CD4-positive, alpha-beta T cell treated with Interleukin-15 for 1 hour (primary cell): ENCODE results near the gene GALNT17.
"Not testable (repeated sequence)": the region's sequence is repeated elsewhere in the genome, so short reads cannot be mapped to it uniquely, and the experiment has no call there.

ENCODE experiments used
- DNase-seq: peaks from one replicate; pipeline ENCODE4 v3.0.0-alpha.2; 2020

Gene GALNT17

GRCh38 chr7:71237945-71238344, 106.0 kb downstream of the GALNT17 start:
- no peak for DNase-seq

DNA sequence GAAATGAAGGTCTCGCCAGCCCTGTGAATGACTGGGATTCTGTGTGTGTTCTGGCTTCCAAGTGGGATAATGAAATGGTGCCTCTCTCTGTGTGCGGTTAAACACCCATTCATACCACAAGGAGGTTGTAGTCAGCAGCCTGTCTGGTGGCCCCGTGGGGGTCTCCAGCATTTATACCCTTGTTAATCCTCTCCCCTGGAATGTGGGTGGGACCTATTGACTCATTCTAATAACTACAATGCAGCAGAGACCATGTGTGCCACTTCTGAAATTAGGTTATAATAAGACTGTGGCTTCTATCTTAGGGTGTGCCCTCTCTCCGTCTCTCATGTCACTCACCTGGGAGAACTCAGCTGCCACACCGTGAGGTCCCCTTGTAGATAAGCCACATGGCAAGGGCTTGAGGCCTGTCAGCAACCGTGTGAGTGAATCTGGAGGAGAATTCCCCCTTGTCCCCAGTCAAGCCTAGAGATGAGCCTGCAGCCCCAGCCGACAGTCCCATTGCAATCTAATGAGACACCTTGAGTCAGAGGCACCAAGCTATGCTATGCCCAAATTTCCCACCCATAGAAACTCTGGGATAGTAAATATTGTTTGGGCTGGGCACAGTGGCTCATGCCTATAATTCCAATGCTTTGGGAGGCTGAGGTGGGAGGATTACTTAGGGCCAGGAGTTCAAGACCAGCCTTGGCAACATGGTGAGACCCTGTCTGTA, 106.8 kb downstream of the GALNT17 start:
- DNase-seq: no peak

DNA sequence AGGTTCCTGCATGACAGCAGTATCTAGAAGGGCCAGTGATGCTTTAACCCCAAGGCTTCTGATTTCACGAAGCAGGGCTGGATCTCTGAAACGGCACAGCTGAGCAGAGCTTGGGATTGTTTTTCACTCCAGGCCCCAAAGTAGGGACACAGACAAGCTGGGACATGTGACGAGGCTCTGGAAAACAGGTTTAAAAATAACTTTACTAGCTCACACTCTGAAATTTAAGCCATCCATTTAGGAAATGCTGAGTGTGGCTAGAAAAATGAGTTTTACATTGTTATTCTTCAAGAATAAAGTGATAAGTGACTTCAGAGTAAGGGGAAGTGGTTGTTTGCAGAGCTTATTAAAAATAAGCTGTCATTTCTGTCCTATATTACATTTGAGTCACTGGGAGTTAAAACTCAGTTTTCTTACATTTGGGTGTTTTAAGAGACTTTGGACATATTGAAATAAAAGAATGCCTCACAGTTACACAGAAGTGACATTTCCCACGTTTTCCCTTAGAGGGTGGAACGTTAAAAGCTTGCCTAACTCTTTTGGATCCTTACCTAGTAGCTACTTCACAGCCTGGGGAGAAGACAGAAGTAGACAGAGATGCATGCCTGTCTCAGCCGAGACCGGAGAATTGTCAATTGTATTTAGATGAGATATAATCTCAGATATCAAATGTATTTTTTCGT, 107.8 kb downstream of the GALNT17 start:
- DNase-seq: no peak

- no peak for DNase-seq
Observed at GRCh38 chr7:71243736-71244410, 111.9 kb downstream of the GALNT17 start.

DNA sequence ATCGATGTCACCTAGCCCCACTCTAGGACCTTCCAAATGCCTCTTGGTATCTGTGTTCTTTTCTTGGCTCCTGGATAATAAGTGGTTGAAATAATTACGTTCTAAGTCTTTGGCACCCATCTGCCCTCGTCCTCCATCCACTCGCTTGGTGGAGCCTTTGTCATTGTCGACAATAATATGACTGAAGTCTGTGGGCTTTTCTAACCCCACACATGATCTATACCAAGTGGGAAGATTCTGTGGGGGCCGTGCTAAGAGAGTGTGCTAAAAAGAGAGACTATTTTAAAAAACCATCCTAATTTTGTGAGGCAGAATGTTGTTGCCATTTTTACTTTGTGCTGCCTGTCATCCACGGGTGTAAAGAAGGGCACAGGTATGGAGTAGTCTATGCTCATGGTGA, 113.1 kb downstream of the GALNT17 start:
- no peak for DNase-seq

- DNase-seq: no peak
Observed at GRCh38 chr7:71251706-71252105, 119.8 kb downstream of the GALNT17 start.

GRCh38 chr7:71254751-71255150, 122.8 kb downstream of the GALNT17 start:
- no peak for DNase-seq

DNA sequence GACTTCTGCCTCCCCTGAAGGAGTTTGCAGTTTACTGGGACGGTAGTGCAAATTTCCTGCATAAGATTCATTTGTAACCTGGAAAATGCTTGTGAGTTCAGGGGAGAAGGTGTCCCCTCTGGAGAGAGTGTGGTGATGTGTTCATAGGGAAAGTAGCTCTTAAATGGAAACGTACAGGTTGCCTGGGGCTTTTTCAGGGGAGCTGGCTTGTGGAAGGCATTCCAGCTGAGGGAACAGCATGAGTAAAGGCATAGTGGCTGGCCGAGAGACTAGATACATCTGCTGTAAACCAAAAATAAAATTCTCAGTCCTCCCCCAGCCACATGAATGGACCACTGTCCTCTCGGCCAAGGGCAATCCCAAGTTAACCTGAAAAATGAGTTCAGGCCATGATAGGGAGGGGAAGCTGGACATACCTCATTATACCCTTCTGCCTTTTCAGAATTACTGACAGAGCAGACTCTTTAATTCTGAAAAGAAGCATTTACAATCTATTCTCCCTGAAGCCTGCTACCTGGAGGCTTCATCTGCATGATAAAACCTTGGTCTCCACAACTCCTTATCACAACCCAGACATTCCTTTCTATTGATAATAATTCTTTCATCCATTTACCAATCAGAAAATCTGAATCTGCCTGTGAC, 123.7 kb downstream of the GALNT17 start:
- no peak for DNase-seq

DNA sequence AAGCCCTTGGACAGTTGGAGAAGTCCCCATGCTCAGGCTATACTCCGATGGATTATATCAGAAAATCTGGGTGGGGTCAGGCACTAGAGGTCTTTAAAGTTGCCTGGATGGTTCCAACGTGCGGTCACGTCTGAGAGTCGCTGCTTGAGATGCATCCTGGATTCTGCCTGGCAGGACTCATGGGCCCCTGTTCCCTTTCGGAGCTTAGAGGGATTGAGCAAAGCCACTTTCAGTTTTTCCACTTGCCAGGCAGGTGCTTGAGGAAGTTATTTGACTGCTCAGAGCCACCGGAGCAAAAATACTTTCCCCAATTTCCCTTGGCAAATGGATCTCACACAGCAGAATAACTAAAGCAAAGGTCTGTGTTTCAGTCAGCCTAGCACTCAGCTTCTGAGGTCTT, 129.1 kb downstream of the GALNT17 start:
- DNase-seq: no peak

- DNase-seq: not testable (repeated sequence)
Observed at GRCh38 chr7:71262834-71263233, 130.9 kb downstream of the GALNT17 start.

GRCh38 chr7:71264005-71264404, 132.1 kb downstream of the GALNT17 start:
- no peak for DNase-seq

GRCh38 chr7:71266912-71267311, 135.0 kb downstream of the GALNT17 start:
- no peak for DNase-seq

DNA sequence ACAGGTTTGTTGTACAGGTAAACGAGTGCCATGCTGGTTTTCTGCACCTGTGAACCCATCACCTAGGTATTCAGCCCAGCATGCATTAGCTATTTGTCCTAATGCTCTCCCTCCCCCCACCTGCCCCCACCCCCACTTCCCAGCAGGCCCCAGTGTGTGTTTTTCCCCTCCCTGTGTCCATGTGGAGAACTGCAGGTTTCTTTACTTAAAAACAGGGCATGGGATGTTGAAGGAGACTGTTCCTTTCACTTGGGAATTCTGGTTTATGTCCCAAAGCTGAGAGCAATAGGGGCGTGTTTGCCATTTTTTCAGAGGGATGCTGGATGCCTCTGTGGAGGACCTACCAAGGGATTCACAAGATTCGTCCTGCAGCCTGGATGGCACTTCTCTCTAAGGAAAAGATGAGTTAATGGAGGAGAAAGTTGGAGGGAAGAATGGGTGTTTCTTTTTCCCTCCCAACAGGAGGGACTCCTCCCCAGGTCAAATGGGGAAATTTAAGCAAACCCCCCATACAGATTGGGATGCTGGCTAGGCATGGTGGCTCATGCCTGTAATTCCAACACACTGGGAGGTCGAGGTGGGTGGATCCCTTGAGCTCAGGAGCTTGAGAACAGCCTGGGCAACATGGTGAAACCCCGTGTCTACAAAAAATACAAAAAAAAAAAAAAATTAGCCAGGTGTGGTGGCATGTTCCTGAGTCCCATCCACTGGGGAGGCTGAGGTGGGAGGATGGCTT, 136.0 kb downstream of the GALNT17 start:
- DNase-seq: no peak

GRCh38 chr7:71270558-71270957, 138.6 kb downstream of the GALNT17 start:
- no peak for DNase-seq

DNA sequence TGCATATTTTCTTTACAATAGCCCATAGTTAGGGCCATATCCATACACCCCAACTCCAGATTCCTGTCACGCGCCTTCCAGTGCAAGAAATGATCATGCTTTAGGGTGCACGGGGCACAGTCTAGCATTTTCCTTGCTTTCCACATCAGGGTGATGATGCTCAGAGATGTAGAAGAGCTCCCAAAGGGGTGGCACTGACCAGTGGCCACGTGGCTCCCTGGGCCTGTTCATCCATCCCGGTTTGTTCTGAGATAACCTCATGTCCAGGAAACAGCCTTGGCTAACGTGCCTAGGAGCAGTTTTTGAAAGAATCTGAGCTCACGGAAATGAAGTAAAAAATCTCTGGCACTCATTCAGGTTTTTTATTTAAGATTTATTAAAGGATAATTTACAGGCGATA, 139.3 kb downstream of the GALNT17 start:
- no peak for DNase-seq

DNA sequence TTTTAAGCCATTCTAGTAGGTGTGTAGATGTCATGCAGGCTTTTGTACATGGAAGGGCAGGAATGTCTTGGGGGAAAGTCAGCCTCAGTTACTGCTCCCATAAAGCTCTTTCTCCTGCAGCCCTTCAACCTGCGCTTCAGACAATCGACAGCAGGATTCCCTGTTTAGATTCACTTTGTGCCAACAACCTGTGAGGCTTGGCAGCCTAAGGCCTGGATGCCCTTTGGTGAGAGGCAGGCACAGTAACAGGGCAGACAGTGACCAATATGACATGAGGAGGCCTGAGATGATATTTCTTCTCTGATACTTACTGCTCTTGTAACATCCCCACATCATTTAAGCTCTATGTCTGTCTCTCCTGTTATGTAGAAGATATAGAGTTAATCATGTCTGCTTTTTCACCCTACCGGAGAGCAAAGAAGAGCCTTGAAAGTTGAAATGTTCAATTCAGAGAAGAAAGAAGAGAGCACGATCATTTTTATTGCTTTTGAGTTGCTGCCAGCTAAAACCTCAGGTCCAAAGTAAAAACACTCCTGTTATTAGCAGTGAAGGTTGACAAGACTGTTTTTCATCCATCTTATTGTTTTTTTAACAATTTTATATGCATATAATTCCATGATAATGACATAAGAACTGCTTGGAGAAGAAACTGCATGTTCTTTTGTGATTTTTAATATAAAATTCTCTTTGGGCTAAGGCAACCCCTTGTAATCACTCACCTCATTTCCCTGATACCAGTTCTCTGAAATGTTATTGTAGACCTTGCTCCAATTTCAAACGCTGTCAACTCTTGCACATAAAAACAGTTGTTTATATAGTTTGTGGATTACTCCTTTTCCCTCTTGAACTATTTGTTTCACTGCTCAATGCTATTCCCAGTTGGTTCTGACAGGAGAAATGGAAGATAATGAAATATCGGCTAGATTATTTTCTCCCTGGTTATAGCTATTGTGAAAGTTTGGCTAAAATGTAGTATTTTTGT, 140.9 kb downstream of the GALNT17 start:
- no peak for DNase-seq

- DNase-seq: no peak
Observed at GRCh38 chr7:71278257-71278656, 146.3 kb downstream of the GALNT17 start.

- DNase-seq: no peak
Observed at GRCh38 chr7:71281261-71281660, 149.3 kb downstream of the GALNT17 start.

DNA sequence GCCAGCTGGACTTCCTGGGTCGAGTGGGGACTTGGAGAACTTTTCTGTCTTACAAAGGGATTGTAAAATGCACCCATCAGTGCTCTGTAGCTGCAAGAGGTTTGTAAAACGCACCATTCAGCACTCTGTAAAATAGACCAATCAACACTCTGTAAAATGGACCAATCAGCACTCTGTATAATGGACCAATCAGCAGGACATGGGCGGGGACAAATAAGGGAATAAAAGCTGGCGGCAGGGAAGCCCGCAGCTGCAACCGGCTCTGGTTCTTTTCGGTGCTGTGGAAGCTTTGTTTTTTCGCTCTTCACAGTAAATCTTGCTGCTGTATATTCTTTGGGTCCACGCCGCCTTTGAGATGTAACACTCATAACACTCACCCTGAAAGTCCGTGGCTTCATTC, 151.9 kb downstream of the GALNT17 start:
- DNase-seq: no peak

DNA sequence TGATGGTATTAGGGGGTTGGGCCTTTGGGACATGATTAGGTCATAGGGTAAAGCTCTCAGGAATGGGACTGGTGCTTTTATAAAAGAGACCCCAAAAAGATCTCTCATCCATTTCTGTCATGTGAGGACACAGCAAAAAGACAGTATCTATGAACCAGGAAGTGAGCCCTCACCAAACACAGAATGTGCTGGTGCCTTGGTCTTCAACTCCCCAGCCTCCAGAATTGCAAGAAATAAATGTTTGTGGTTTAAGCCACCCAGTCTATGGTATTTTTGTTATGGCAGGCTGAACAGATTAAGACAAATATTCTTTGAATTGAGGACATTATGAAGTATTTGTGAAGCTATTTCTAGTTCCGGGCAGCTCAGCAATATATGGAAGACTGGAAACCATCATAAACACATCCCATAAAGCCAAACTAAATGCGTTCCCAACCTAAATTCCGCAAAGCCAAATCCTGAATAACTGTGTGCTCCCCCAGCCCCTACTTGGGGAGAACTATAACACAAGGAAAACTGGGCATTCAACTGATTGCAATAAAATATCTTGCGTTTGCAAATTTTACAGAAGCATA, 153.7 kb downstream of the GALNT17 start:
- no peak for DNase-seq

DNA sequence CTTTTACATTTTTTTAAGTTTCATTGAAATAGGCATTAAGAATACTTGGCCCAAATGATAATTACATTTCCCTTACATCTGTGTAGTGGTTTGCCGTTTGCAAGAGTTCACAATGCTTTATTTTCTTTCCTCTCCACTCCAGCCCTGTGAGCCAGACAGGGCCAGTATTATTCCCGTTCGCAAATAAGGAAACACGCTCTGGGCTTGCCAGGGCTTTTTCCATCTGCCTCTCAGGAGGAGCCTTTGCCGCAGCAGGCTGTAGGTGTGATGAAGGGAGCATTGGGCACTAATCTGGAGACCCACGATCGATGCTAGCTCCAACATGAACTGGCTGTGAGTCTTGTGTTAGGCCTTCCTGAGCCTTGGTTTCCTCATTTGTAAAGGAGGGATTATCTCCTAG, 154.4 kb downstream of the GALNT17 start:
- DNase-seq: no peak
